ENCODE measurements around the gene SUMO4.

Gene SUMO4

GRCh38 chr6:149389509-149390297 lies 10.4 kb upstream of the SUMO4 start:
- TF ChIP-seq CTCF (IDR thresholded peaks at IDR 0.05) = no peak
- TF ChIP-seq ZFX (IDR thresholded peaks at IDR 0.05; ENCODE audit: borderline replicate concordance) = no peak

GRCh38 chr6:149392093-149392492 lies 8.0 kb upstream of the SUMO4 start:
- no peak for TF ChIP-seq CTCF (IDR thresholded peaks at IDR 0.05)
- no peak for TF ChIP-seq ZFX (IDR thresholded peaks at IDR 0.05; ENCODE audit: borderline replicate concordance)
- H3K27ac ChIP-seq = no peak overlapping the region

More at GRCh38 chr6:149389509-149390297, 10.4 kb upstream of the SUMO4 start:
- H3K27ac ChIP-seq = no peak overlapping the region

GRCh38 chr6:149392535-149392934 lies 7.5 kb upstream of the SUMO4 start:
- TF ChIP-seq ZFX (IDR thresholded peaks at IDR 0.05; ENCODE audit: borderline replicate concordance) = no peak
- no peak for TF ChIP-seq CTCF (IDR thresholded peaks at IDR 0.05)
- no peak overlapping the region for H3K27ac ChIP-seq

- no peak for TF ChIP-seq ZFX (IDR thresholded peaks at IDR 0.05; ENCODE audit: borderline replicate concordance)
- no peak for TF ChIP-seq CTCF (IDR thresholded peaks at IDR 0.05)
- no peak overlapping the region for H3K27ac ChIP-seq
Measured at GRCh38 chr6:149393002-149393679, 6.9 kb upstream of the SUMO4 start.

- TF ChIP-seq CTCF (IDR thresholded peaks at IDR 0.05) (no peak), ZFX (IDR thresholded peaks at IDR 0.05; ENCODE audit: borderline replicate concordance) (no peak)
- no peak overlapping the region for H3K27ac ChIP-seq
Measured at GRCh38 chr6:149395185-149395584, 4.9 kb upstream of the SUMO4 start.

GRCh38 chr6:149397384-149397783 lies 2.7 kb upstream of the SUMO4 start:
- H3K27ac ChIP-seq = no peak overlapping the region
- TF ChIP-seq ZFX (IDR thresholded peaks at IDR 0.05; ENCODE audit: borderline replicate concordance) = no peak
- no peak for TF ChIP-seq CTCF (IDR thresholded peaks at IDR 0.05)

GRCh38 chr6:149403534-149403933 lies 3.5 kb downstream of the SUMO4 start:
- TF ChIP-seq ZFX (IDR thresholded peaks at IDR 0.05; ENCODE audit: borderline replicate concordance) = no peak
- TF ChIP-seq CTCF (IDR thresholded peaks at IDR 0.05) = no peak
- no peak overlapping the region for H3K27ac ChIP-seq

Measured in 22Rv1 (cell line).